Kidney (tissue), 14 donors: ENCODE measurements around the gene HLA-DMB. TPM values are rescaled to one million over a fixed set of nuclear protein-coding genes. Genes with fewer than 3 reads are reported as not detected.

Experiments
- DNase-seq, 5 donors: peaks; one replicate each; pipeline ENCODE4 v3.0.0-alpha.2; 2013 to 2020
- FAIRE-seq: peaks from 2 replicates; lab custom pipeline; 2012; peaks lifted over from hg19 to GRCh38; lab: Jason Lieb, UNC
- H3K27ac ChIP-seq, 2 donors: one replicate each; pipeline ENCODE4 v1.7.0; 2013; ENCODE audit warnings: low read depth in 2 of 2, low read length in 2 of 2, inconsistent platforms in 1 of 2
- H3K27me3 ChIP-seq: one replicate; pipeline ENCODE4 v1.7.1; 2013; ENCODE audit warnings: low read length, inconsistent platforms; ENCODE audit not compliant: control insufficient read depth, insufficient read depth
- H3K36me3 ChIP-seq, 3 donors: one replicate each; pipeline versions ENCODE4 v1.7.0 to v1.7.1; 2013; ENCODE audit warnings: low read length in 3 of 3, control low read depth in 1 of 3, inconsistent platforms in 1 of 3; ENCODE audit not compliant: insufficient read depth in 3 of 3, control insufficient read depth in 2 of 3
- H3K4me1 ChIP-seq, 3 donors: one replicate each; pipeline versions ENCODE4 v1.7.0 to v1.7.1; 2013; ENCODE audit warnings: low read length in 3 of 3, inconsistent platforms in 1 of 3, low read depth in 1 of 3; ENCODE audit not compliant: control insufficient read depth in 2 of 3, insufficient read depth in 2 of 3
- H3K4me3 ChIP-seq, 3 donors: one replicate each; pipeline versions ENCODE4 v1.7.0 to v1.8.1; 2013; ENCODE audit warnings: low read length in 3 of 3, control low read depth in 1 of 3, inconsistent platforms in 1 of 3
- H3K9ac ChIP-seq, 3 donors: one replicate each; pipeline versions ENCODE4 v1.7.0 to v1.7.1; 2013; ENCODE audit warnings: low read length in 3 of 3, control low read depth in 1 of 3, inconsistent platforms in 1 of 3
- H3K9me3 ChIP-seq, 3 donors: one replicate each; pipeline versions ENCODE4 v1.7.0 to v1.7.1; 2013; ENCODE audit warnings: low read length in 3 of 3, control low read depth in 1 of 3, inconsistent platforms in 1 of 3; ENCODE audit not compliant: control insufficient read depth in 2 of 3, insufficient read depth in 1 of 3
- CTCF ChIP-seq: IDR thresholded peaks from 3 replicates; pipeline ENCODE4 v1.5.1; 2012; ENCODE audit warnings: mild to moderate bottlenecking, moderate library complexity, borderline replicate concordance; ENCODE audit not compliant: insufficient read depth; ENCODE audit errors: extremely low read depth
- intact Hi-C: fragments of 100-400 bp; cut with DNase I; formaldehyde crosslinking; loops from one replicate; pipeline ENCODE4 v1.11.1; 2022
- polyA plus RNA-seq: library from polyadenylated mRNA; stranded (reverse); fragments of 350-450 nt; fragmentation: Illumina TruSeq; extraction: RNeasy Lipid Tissue Mini Kit (QIAGEN cat#74804); gene quantifications from one replicate; pipeline ENCODE4 v1.2.3, GENCODE V29; 2014; ENCODE audit warnings: low read depth, low replicate concordance; ENCODE audit not compliant: insufficient read depth
- total RNA-seq: library from RNA; stranded (reverse); fragmentation: NEBNext Ultra II Directional; extraction: Animal tissue kit (Norgen Biotek cat#: 25700); gene quantifications from one replicate; pipeline ENCODE4 v1.2.1, GENCODE V29; 2021
- donor health status: control.
- donor health status: control.
- donor health status: control.
- donor health status: control.
- donor health status: control.
- donor health status: DM: yes; HTN: yes; CAD: no.
- donor health status: Normal renal cell carcinoma (clear cell type).

The HLA-DMB gene
- total and polyA plus RNA-seq, 2 donors from 2014 or later: 45.5 to 78.0 TPM

GRCh38 chr6:32964776-32965175 is 23.9 kb upstream of the HLA-DMB start:
- intact Hi-C loops: no loop called here
- Histone ChIP-seq H3K9me3 (no peaks in the 10 kb centered on the region), H3K4me3 (no peak overlapping the region), H3K36me3 (no peaks in the 10 kb centered on the region), H3K4me1 (peaks cover 10 to 16% (median 11%) of the 10 kb centered on the region in 3 donors), H3K27me3 (no peaks in the 10 kb centered on the region), H3K9ac (no peak overlapping the region), H3K27ac (no peak overlapping the region)
- no peak for FAIRE-seq
- DNase-seq: no peak
- TF ChIP-seq CTCF: no peak

- H3K4me1 ChIP-seq: peaks cover 10 to 13% (median 11%) of the 10 kb centered on the region in 3 donors
- no peak overlapping the region for H3K27ac ChIP-seq
- no peak for TF ChIP-seq CTCF
- no peak overlapping the region for H3K4me3 ChIP-seq
- no peaks in the 10 kb centered on the region for H3K9me3 ChIP-seq
- FAIRE-seq (no peak), DNase-seq (no peak)
- H3K36me3 ChIP-seq: no peaks in the 10 kb centered on the region
- no peak overlapping the region for H3K9ac ChIP-seq
- intact Hi-C loops: no loop called here
- H3K27me3 ChIP-seq: no peaks in the 10 kb centered on the region
Observed at GRCh38 chr6:32963866-32964265, 23.0 kb upstream of the HLA-DMB start.

GRCh38 chr6:32962213-32962826 is 21.5 kb upstream of the HLA-DMB start:
- FAIRE-seq (no peak), DNase-seq (no peak)
- no peak overlapping the region for H3K4me3 ChIP-seq
- no peak overlapping the region for H3K27ac ChIP-seq
- TF ChIP-seq CTCF: no peak
- H3K9ac ChIP-seq: no peak overlapping the region
- intact Hi-C loops: no loop called here
- H3K36me3 ChIP-seq: no peaks in the 10 kb centered on the region
- peaks cover 9 to 11% (median 11%) of the 10 kb centered on the region in 3 donors for H3K4me1 ChIP-seq
- H3K9me3 ChIP-seq: no peaks in the 10 kb centered on the region
- no peaks in the 10 kb centered on the region for H3K27me3 ChIP-seq

GRCh38 chr6:32960563-32960962 is 19.7 kb upstream of the HLA-DMB start:
- H3K36me3 ChIP-seq: no peaks in the 10 kb centered on the region
- FAIRE-seq (no peak), DNase-seq (no peak)
- H3K27me3 ChIP-seq: no peaks in the 10 kb centered on the region
- H3K9me3 ChIP-seq: no peaks in the 10 kb centered on the region
- no peak overlapping the region for H3K4me3 ChIP-seq
- no peak overlapping the region for H3K9ac ChIP-seq
- intact Hi-C loops: no loop called here
- no peak for TF ChIP-seq CTCF
- H3K27ac ChIP-seq: no peak overlapping the region
- H3K4me1 ChIP-seq: peaks cover 0 to 2% (median 0%) of the 10 kb centered on the region in 3 donors
